HepG2 (cell line): Measurements from ENCODE around the gene CA7. TPM values are rescaled to one million over a fixed set of nuclear protein-coding genes. Genes with fewer than 3 reads are reported as not detected.

Experiments used
- ADNP ChIP-seq: sonication (generic); formaldehyde crosslinking; IDR thresholded peaks from 2 replicates; pipeline ENCODE4 v1.4.0; 2020; ENCODE audit warnings: missing genetic modification reagents
- ARHGAP35 ChIP-seq: sonication (generic); formaldehyde crosslinking; IDR thresholded peaks from 2 replicates; pipeline ENCODE4 v1.9.0; 2022; ENCODE audit warnings: mild to moderate bottlenecking, inconsistent platforms, moderate library complexity, missing genetic modification reagents, borderline replicate concordance
- ARID5B ChIP-seq: IDR thresholded peaks from 2 replicates; pipeline ENCODE4 v1.4.0; 2020; ENCODE audit warnings: mild to moderate bottlenecking, missing genetic modification reagents
- FOXO1 ChIP-seq: sonication (generic); formaldehyde crosslinking; IDR thresholded peaks from 2 replicates; pipeline ENCODE4 v1.4.0; 2020; ENCODE audit warnings: missing genetic modification reagents
- GFI1 ChIP-seq: sonication (generic); formaldehyde crosslinking; IDR thresholded peaks from 2 replicates; pipeline ENCODE4 v1.5.0; 2020; ENCODE audit warnings: missing genetic modification reagents, mild to moderate bottlenecking, borderline replicate concordance
- LCORL ChIP-seq, 2 experiments: fragments of 450-650 bp in 1 of 2; sonication (generic) in 1 of 2; formaldehyde crosslinking in 1 of 2; IDR thresholded peaks; 2 replicates each; pipeline versions ENCODE4 v1.5.0 to v1.6.1; 2017 to 2020; ENCODE audit warnings: antibody characterized with exemption in 1 of 2, missing genetic modification reagents in 1 of 2
- MEIS2 ChIP-seq: sonication (generic); formaldehyde crosslinking; IDR thresholded peaks from 2 replicates; pipeline ENCODE4 v1.9.0; 2021; ENCODE audit warnings: mild to moderate bottlenecking, missing genetic modification reagents
- PATZ1 ChIP-seq: sonication (generic); formaldehyde crosslinking; IDR thresholded peaks from 2 replicates; pipeline ENCODE4 v1.4.0; 2020; ENCODE audit warnings: missing genetic modification reagents
- RXRA ChIP-seq: sonication (generic); formaldehyde crosslinking; IDR thresholded peaks from 2 replicates; pipeline ENCODE4 v1.5.1; 2020; ENCODE audit warnings: missing genetic modification reagents
- SALL1 ChIP-seq: sonication (generic); formaldehyde crosslinking; IDR thresholded peaks from 2 replicates; pipeline ENCODE4 v1.8.0; 2022; ENCODE audit warnings: mild to moderate bottlenecking, missing genetic modification reagents
- SOX6 ChIP-seq, 2 experiments: fragments of 450-650 bp in 1 of 2; sonication (generic) in 1 of 2; formaldehyde crosslinking in 1 of 2; IDR thresholded peaks; 2 replicates each; pipeline versions ENCODE4 v1.4.0 to v1.6.1; 2017 to 2020; ENCODE audit warnings: antibody characterized with exemption in 1 of 2, mild to moderate bottlenecking in 1 of 2, missing genetic modification reagents in 1 of 2
- SRF ChIP-seq: IDR thresholded peaks from 2 replicates; pipeline ENCODE4 v1.6.1; 2011; ENCODE audit warnings: mild to moderate bottlenecking, low read depth, low read length, moderate library complexity
- YEATS2 ChIP-seq: sonication (generic); formaldehyde crosslinking; IDR thresholded peaks from 2 replicates; pipeline ENCODE4 v1.4.0; 2020; ENCODE audit warnings: missing genetic modification reagents, borderline replicate concordance
- YEATS4 ChIP-seq: sonication (generic); formaldehyde crosslinking; IDR thresholded peaks from 2 replicates; pipeline ENCODE4 v1.4.0; 2020; ENCODE audit warnings: missing genetic modification reagents, borderline replicate concordance
- ZKSCAN8 ChIP-seq: IDR thresholded peaks from 2 replicates; pipeline ENCODE4 v1.6.1; 2016; ENCODE audit warnings: borderline replicate concordance, missing genetic modification reagents, missing compliant biosample characterization
- ZNF580 ChIP-seq: IDR thresholded peaks from 2 replicates; pipeline ENCODE4 v1.6.1; 2016; ENCODE audit warnings: low read depth, borderline replicate concordance
- ZNF687 ChIP-seq: sonication (generic); formaldehyde crosslinking; IDR thresholded peaks from 2 replicates; pipeline ENCODE4 v1.5.1; 2020; ENCODE audit warnings: mild to moderate bottlenecking, missing genetic modification reagents, moderate library complexity
- ZSCAN25 ChIP-seq: sonication (generic); formaldehyde crosslinking; IDR thresholded peaks from 2 replicates; pipeline ENCODE4 v1.8.0; 2022; ENCODE audit warnings: mild to moderate bottlenecking, missing genetic modification reagents
- polyA plus RNA-seq, 8 experiments: library from polyadenylated mRNA; depleted of rRNA in 3 of 8; stranded (reverse) in 7 of 8; unstranded in 1 of 8; fragments of >200 nt; fragmentation: Illumina TruSeq in 4 of 8; extraction: Trizol in 4 of 8; gene quantifications; 2 replicates each; pipeline versions ENCODE4 v1.2.1 to v1.2.3, GENCODE V29; 2011 to 2016; ENCODE audit warnings: low read depth in 4 of 8, missing spikeins in 1 of 8, mixed read lengths in 1 of 8; ENCODE audit not compliant: insufficient read depth in 1 of 8
- total RNA-seq, 5 experiments: library from RNA; depleted of rRNA; stranded (reverse); fragments of >200 nt; fragmentation: Illumina TruSeq; extraction: Trizol; gene quantifications; 2 replicates each; pipeline ENCODE4 v1.2.3, GENCODE V29; 2016; ENCODE audit warnings: low read depth in 1 of 5

CA7 gene
- total and polyA plus RNA-seq, 2 of the 13 experiments (the other 11 are each of a cell fraction or from before 2014, with no cell fraction given): not detected

GRCh38 chr16:66899310-66899944, 55.2 kb downstream of the CA7 start (continued):
- TF ChIP-seq SOX6 (IDR thresholded peaks at IDR 0.05) (no peak), SOX6 (CRISPR knock-in tag; IDR thresholded peaks at IDR 0.05) (peak; percentile 55), FOXO1 (CRISPR knock-in tag) (0 out of 2 replicates have a peak, but pooled peaks have one; percentile 16), RXRA (CRISPR knock-in tag) (peak; percentile 17; the same call in 1 of the 2 replicates), PATZ1 (CRISPR knock-in tag) (peak; percentile 55; the same call in 1 of the 2 replicates), MEIS2 (CRISPR knock-in tag) (no peak), LCORL (IDR thresholded peaks at IDR 0.05) (no peak), LCORL (CRISPR knock-in tag; IDR thresholded peaks at IDR 0.05) (0 out of 2 replicates have a peak, but pooled peaks have one; percentile 6), YEATS4 (CRISPR knock-in tag) (peak; percentile 23; the same call in 1 of the 2 replicates), ZKSCAN8 (0 out of 2 replicates have a peak, but pooled peaks have one; percentile 61), ZNF580 (CRISPR knock-in tag) (0 out of 2 replicates have a peak, but pooled peaks have one; percentile 58), GFI1 (peak; percentile 34; the same call in 1 of the 2 replicates), SRF (no peak), ZNF687 (CRISPR knock-in tag) (peak; percentile 83), SALL1 (0 out of 2 replicates have a peak, but pooled peaks have one; percentile 23), ADNP (CRISPR knock-in tag) (no peak), YEATS2 (CRISPR knock-in tag) (peak; percentile 7; the same call in 1 of the 2 replicates), ZSCAN25 (peak; percentile 53; the same call in 1 of the 2 replicates), ARID5B (CRISPR knock-in tag) (peak; percentile 33), ARHGAP35 (0 out of 2 replicates have a peak, but pooled peaks have one; percentile 42)
